C4-2B (cell line): ENCODE measurements around the gene FAM118A.

Experiments used
- CTCF ChIP-seq: fragments of 450-650 bp; conservative IDR thresholded peaks from 2 replicates; pipeline ENCODE4 v1.5.1; 2017; ENCODE audit warnings: mild to moderate bottlenecking
- ZFX ChIP-seq: fragments of 450-650 bp; IDR thresholded peaks from 2 replicates; pipeline ENCODE4 v1.6.1; 2017

- TF ChIP-seq CTCF, result no peak
- no peak for TF ChIP-seq ZFX
Observed at GRCh38 chr22:45276507-45277105, 33.1 kb upstream of the FAM118A start.
